C4-2B (cell line): ENCODE data around the gene SHBG.

Source experiments
- ZFX ChIP-seq: fragments of 450-650 bp; IDR thresholded peaks from 2 replicates; pipeline ENCODE4 v1.6.1; 2017
- TF ChIP-seq, protein P1 (sequence below): fragments of 450-650 bp; conservative IDR thresholded peaks from 2 replicates; pipeline ENCODE4 v1.5.1; 2017; ENCODE audit warnings: mild to moderate bottlenecking

- TF ChIP-seq, protein P1, sequence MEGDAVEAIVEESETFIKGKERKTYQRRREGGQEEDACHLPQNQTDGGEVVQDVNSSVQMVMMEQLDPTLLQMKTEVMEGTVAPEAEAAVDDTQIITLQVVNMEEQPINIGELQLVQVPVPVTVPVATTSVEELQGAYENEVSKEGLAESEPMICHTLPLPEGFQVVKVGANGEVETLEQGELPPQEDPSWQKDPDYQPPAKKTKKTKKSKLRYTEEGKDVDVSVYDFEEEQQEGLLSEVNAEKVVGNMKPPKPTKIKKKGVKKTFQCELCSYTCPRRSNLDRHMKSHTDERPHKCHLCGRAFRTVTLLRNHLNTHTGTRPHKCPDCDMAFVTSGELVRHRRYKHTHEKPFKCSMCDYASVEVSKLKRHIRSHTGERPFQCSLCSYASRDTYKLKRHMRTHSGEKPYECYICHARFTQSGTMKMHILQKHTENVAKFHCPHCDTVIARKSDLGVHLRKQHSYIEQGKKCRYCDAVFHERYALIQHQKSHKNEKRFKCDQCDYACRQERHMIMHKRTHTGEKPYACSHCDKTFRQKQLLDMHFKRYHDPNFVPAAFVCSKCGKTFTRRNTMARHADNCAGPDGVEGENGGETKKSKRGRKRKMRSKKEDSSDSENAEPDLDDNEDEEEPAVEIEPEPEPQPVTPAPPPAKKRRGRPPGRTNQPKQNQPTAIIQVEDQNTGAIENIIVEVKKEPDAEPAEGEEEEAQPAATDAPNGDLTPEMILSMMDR, result no peak
- no peak for TF ChIP-seq ZFX
Measured at GRCh38 chr17:7587420-7588151, 42.3 kb upstream of the SHBG start.
